ENCODE measurements around the gene CHRM4.

Gene CHRM4

GRCh38 chr11:46391578-46392420, at the start of gene CHRM4:
Gene CHRM4, minus strand, starts transcription at chr11:46391776. Its CDS starts 5,219 bp downstream, at chr11:46386557.
- DNase-seq (ENCODE audit: low spot score), result peak; percentile 90

- DNase-seq (ENCODE audit: low spot score), result peak; percentile 56
Measured at GRCh38 chr11:46438211-46438610, 46.6 kb upstream of the CHRM4 start.

GRCh38 chr11:46437122-46437689, 45.6 kb upstream of the CHRM4 start:
- DNase-seq (ENCODE audit: low spot score), result no peak

GRCh38 chr11:46436113-46436512, 44.5 kb upstream of the CHRM4 start:
- no peak for DNase-seq (ENCODE audit: low spot score)

GRCh38 chr11:46435679-46436078, 44.1 kb upstream of the CHRM4 start:
- DNase-seq (ENCODE audit: low spot score), result no peak

GRCh38 chr11:46431211-46431610, 39.6 kb upstream of the CHRM4 start:
- DNase-seq (ENCODE audit: low spot score), result no peak

GRCh38 chr11:46429717-46430116, 38.1 kb upstream of the CHRM4 start:
- no peak for DNase-seq (ENCODE audit: low spot score)

GRCh38 chr11:46427364-46427763, 35.8 kb upstream of the CHRM4 start:
- DNase-seq (ENCODE audit: low spot score), result no peak

GRCh38 chr11:46426233-46426991, 34.8 kb upstream of the CHRM4 start:
- no peak for DNase-seq (ENCODE audit: low spot score)

GRCh38 chr11:46422588-46422987, 31.0 kb upstream of the CHRM4 start:
- DNase-seq (ENCODE audit: low spot score), result no peak

GRCh38 chr11:46421257-46421880, 29.8 kb upstream of the CHRM4 start:
- peak; percentile 76 for DNase-seq (ENCODE audit: low spot score)

- DNase-seq (ENCODE audit: low spot score), result no peak
Measured at GRCh38 chr11:46420513-46420912, 28.9 kb upstream of the CHRM4 start.

- no peak for DNase-seq (ENCODE audit: low spot score)
Measured at GRCh38 chr11:46418751-46419150, 27.2 kb upstream of the CHRM4 start.

- DNase-seq (ENCODE audit: low spot score), result no peak
Measured at GRCh38 chr11:46417711-46418110, 26.1 kb upstream of the CHRM4 start.

- peak; percentile 59 for DNase-seq (ENCODE audit: low spot score)
Measured at GRCh38 chr11:46414879-46415278, 23.3 kb upstream of the CHRM4 start.

- no peak for DNase-seq (ENCODE audit: low spot score)
Measured at GRCh38 chr11:46414466-46414796, 22.9 kb upstream of the CHRM4 start.

- DNase-seq (ENCODE audit: low spot score), result no peak
Measured at GRCh38 chr11:46413760-46414465, 22.3 kb upstream of the CHRM4 start.

GRCh38 chr11:46410021-46410420, 18.4 kb upstream of the CHRM4 start:
- peak; percentile 81 for DNase-seq (ENCODE audit: low spot score)

GRCh38 chr11:46408407-46408986, 16.9 kb upstream of the CHRM4 start:
- DNase-seq (ENCODE audit: low spot score), result no peak

GRCh38 chr11:46407635-46408034, 16.1 kb upstream of the CHRM4 start:
- DNase-seq (ENCODE audit: low spot score), result no peak

GRCh38 chr11:46404476-46405017, 13.0 kb upstream of the CHRM4 start:
- DNase-seq (ENCODE audit: low spot score), result no peak

Data from D341Med (cell line).